GM10847 (cell line): ENCODE measurements around the gene TSHB.

Experiments used
- POLR2A ChIP-seq: IDR thresholded peaks from 2 replicates; pipeline ENCODE4 v1.6.1; 2011; ENCODE audit not compliant: insufficient read length; ENCODE audit errors: extremely low read depth

TSHB gene

DNA sequence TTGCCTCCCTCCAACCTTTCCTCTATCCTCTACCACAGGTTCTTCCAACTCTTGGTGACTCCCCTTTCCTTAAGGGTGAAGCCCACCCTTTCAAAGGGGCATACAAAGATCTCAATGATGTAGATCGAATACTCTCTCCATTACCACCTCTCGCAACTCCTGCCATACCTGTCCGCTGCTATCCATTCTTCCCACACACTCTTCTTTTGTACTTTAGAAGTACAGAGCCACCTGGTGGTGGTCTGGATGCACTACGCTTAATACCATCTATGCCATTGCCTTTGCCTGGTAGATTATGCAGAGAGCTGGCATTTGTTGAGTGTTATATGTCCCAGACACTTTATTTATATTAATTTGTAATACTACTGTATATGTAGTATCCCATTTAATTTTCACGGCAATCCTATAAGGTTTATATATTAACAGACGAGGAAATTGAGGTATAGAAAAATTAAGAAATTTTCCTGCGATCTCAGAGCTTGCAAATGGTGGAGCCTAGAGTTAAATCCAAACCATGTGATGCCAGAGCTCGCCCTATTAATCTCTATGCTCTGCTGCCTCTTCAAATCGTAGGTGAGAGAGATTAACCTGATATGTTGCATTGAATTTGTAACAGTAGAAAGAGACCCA is 22.9 kb downstream of the TSHB start:
- TF ChIP-seq POLR2A, result no peak

DNA sequence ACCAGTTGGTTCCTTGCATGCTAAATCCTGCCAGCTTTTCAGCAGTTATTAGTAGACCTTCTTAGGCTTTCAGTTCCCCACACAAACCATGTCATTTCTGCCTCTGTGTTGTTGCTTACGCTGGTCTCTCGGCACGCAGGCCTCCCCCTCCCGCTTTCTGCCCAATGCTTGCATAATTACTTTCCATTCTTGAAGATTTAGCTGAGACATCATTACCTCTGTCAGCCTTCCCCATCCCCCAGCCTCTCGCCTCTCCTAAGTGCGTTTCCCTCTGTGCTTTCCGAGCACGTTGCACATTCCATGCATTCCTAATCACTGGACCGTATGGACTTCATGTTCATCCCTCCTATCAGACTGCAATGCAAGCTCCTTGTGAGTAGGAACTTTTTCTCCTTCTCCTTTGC is 26.8 kb downstream of the TSHB start:
- no peak for TF ChIP-seq POLR2A

DNA sequence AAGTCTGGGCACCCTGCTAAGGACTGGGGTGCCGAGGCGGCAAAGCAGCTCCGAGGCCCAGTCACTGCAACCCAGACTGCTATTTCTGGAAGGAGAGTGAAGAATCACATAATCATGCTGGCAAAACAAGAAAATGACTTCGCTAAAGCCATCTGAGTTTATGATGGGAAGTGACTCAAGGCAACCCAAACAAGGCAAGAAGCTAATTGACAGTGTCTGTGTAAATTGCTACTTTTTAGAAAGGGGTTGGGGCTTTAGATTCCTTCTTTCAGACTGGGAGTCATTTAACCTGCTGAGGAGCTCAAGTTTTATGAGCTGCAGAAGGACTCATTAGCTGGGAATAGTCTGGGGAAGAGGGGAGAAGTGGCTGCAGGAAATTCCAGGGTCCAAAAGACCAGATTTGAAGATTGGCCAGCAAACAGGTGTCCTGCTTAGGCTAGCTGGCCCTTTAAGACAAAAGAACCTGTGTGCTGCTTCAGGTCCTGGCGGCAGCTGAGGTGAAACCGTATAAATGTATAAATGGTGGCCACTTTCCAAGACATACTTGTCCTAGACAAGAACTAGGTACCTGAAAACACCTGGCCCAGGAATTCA is 28.1 kb downstream of the TSHB start:
- TF ChIP-seq POLR2A, result no peak

DNA sequence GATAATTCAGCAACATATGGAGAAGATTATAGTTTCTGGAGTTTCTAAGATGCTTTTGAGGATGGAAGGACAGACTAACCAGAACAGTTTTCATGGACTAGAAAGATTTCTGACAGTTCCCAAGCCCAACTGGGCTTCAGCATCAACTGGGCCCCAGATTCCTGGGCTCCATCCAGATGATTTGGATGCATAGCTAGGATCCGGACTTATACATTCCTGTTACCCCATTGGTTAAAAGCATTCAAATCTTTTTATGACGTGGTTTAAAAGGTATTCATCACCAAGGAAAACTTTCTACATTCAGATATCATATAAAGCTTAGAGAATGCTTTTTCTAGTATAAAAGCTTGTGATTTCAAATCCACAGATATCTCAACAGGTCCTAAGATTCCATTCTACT is 29.7 kb downstream of the TSHB start:
- no peak for TF ChIP-seq POLR2A

DNA sequence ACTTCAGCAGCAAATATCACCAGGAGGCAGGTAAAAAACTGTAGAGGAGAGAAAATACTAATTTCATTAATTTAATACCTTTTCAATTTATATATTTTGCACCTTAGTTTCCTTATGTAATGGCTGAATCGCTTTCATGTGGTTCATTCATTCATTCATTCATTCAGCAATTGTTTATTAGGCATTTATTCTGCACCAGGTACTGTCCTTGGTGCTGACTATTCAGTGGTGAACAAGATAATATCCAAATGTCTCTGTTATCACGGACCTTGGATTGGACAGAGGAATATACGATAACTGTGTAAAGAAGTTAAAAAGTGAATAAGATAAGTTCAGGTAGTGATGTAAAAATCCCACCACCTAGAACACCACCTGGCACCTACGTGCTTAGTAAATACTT is 30.9 kb downstream of the TSHB start:
- TF ChIP-seq POLR2A, result no peak

DNA sequence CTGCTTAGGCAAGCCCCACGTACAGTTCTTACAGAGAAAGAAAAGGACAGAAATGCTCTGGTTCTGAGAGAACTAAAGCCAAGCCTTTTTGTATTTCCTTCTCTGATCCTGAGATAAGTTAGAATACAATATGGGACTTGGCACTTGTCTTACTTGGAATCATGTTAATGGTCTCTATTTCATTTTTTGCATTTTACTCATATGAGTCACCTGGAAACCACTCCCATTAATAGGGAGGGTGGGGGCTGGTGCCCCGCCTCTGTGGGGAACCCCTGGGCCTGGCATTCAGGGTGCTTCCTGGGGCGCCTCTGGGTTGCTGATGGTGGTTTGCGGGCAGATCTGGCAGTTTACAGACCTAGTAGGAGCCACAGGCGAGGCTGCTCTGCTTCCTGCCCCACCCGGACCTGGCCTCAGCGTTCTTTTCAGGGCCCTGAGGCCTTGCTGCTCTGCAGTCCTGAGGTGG is 32.9 kb downstream of the TSHB start:
- no peak for TF ChIP-seq POLR2A

DNA sequence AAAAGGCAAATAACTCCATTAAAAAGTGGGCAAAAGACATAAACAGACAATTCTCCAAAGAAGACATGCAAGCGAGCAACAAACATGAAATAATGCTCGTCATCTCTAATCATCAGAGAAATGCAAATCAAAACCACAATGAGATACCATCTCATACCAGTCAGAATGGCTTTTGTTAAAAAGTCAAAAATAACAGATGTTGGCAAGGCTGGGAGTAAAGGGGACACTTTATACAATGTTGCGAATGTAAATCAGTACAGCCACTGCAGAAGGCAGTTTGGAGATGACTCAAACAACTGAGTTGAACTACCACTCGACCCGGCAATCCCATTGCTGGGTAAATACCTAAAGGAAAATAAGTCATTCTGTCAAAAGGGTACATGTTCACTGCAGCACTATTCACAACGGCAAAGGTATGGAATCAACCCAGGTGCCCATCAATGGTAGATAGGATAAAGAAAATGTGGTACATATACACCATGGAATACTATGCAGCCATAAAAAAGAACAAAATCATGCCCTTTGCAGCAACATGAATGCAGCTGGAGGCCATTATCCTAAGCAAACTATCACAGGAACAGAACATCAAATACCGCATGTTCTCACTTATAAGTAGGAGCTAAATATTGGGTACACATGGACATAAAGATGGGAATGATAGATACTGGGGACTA is 33.7 kb downstream of the TSHB start:
- TF ChIP-seq POLR2A, result no peak

DNA sequence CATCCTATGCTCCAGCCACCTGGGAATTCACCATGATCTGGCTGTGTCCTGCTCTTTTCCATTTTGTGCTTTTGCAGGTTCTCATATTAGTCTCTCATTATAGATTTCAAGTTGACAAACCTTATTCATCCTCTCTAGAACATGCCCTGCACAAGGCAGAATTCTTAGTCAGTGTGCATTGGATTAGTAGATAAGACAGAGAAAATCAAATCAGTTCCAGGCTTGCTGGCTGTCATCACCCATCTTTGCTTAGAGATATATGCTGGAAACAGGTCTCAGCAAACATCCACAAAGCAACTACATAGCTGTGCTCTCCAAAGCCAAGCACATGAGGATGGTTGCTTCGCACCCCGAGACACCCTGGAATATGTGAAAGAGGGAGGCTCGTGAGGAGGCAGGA is 34.8 kb downstream of the TSHB start:
- TF ChIP-seq POLR2A, result no peak

DNA sequence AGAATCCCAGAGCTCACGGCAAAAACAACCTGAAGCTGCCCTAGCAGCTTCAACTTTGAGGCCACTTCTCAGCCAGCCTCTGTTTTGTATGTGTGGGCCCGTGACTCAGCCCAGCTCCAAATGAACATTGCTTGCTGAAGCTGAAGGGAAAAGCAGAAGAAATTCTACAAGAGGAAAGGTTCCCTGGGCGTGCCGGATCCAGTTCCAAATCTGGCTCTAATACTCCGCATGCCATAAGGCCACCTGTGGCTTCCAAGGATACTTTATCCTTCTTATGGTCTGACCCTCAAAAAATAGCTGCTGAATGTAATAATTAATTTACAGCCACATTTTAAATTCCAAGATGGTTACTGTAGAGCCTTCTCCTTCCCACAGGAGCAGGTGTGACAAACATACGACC is 35.4 kb downstream of the TSHB start:
- TF ChIP-seq POLR2A, result no peak

DNA sequence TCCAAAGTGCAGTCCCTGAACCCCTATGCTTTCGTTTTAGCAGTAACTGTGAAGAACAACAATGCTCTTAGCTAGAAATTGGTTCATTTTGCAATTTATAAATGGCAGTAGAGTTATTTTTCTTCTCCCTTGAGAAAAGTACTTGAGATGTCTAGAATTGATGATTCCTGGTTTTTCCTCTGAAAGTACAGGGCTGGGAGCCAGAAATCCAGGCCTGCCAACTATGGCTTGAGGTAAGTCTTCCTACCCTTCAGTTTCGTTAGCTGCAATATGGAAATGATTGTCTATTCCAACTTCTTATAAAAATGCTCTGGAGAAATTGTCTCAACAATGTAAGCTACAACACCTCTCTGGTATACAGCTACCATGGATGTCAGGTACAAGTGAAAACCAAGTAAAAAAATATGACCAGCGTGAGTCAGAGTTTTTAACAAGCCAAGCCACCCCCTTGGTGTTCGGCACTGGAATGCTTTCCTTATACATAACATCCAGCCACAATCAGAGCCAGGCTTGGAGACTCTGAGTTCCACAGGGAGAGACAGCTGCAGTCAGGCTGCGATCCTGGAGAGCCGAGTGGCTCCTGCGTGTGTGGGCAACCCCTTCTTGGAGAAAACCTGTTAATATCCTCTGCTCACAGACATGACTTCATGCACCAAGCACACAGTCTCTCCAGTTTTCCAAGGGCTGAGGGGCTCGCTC is 37.7 kb downstream of the TSHB start:
- TF ChIP-seq POLR2A, result no peak

DNA sequence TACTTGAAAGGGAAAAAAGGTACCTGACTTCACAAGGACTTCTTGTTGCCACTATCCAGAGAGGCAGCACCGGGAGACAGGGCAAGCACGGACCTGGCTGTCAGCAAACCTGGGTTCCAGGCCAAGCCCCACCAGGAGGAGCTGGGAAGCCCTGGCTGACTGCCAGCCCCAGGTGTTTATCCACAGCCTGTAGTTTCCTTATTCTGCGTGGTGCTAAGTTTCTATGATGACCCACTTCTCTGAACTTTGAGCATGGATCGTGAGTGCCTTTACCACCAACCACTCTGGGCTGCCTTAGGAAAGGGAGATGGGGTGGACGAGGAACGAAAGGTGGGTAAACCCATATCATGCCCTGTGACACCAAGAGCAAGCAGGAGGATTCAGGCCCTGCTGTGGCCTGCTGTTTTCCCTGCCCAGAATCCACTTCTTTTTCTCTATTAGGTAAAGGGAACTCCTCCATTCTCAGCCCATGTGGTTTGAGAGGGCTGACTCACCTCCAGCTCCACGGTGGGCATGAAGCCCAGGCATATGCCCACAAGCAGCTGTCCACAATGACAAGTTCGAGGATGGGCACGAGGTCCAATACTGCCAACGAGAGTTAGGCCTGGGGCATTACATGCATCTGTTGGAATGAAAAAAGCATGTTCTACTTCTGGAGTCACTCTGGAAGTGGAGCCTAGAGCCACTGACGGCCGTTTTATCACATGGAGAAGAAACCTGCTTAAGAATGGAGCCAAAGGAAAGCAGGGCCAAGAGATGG is 39.4 kb downstream of the TSHB start:
- TF ChIP-seq POLR2A, result no peak

DNA sequence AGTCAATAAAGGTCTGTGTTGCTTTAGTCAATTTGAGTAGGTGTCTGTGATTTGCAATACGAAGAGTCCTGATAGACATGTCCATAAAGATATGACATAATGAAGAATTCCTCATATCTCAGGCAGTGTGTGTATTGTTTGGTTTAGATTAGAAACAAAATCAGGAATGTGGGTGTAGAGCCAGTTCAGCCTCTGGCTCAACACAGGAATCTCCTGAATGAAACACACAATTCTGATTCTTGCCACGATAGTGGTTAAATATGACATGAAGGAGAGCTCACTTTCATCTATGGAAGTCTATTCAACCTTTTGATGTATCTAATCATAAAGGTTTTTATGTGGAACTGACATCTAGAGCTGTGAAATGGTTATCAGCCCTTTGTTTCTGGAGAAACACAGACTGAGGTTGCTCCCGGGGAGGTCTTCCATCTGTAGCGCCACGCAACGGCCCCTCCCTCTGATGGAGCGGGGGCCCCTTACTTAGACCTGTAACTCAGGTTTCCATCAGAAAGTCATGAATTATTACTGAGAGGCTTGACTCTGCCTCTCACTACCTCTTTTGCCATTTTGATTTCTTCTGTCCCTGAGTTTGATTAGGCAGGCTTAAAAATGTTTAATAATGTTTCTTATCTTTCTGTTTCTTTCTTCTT is 40.2 kb downstream of the TSHB start:
- TF ChIP-seq POLR2A, result no peak

DNA sequence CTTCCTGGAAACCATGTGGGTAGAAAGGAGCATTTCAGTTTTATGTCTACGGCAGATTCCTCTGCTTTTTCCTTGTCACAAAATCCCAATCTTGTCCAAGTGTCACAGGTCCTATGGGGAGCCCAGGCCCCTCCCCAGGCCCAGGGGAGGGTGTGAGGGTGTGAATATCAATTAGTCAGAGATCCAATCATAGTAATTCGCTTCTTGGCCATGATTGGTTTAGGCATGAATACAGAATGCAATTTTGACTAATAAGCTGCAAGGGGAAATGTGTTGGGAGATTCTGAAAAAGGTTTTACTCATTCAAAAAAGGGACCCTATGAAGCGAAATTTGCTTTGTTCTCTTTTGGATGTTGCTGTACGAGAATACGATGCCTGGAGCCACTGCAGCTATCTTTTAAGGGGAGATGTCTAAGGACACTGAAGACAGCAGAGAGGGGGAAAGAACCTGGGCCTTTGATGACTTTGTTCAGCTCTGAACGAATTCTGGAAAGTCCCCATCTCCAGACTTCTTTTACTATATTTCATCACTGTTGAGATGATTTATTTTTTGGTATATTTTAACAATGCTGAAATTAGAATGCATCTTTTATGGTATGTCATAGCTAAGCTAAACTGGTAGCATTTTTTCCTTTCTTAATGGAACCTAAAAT is 41.5 kb downstream of the TSHB start:
- no peak for TF ChIP-seq POLR2A
